Measurements from ENCODE around the gene LIMS1.

DNA sequence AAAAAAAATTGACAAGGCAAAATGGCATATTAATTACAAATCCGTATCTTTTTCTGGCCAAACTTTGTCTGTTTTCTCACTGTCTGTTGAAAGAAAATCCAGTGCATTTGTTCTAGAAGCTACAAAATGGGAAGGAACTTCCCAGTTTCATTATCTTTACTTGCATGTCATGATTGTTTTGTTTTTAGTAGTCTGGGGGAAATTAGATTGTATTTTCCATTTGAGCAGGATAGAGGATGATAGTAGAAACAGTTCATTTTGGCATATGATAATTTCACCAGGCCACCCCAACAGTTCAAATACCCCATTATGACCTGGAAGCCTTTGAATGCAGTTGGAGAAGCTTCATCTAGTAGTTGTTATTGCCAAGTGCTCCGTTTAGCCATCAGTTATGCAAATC is 107.5 kb downstream of the LIMS1 start:
- TF ChIP-seq POLR2AphosphoS5 (IDR thresholded peaks at IDR 0.05; ENCODE audit: insufficient read depth, low read depth, low read length) (no peak), MYC (IDR thresholded peaks at IDR 0.05; ENCODE audit: low read depth, low read length) (no peak)
- TF ChIP-seq, protein P1, sequence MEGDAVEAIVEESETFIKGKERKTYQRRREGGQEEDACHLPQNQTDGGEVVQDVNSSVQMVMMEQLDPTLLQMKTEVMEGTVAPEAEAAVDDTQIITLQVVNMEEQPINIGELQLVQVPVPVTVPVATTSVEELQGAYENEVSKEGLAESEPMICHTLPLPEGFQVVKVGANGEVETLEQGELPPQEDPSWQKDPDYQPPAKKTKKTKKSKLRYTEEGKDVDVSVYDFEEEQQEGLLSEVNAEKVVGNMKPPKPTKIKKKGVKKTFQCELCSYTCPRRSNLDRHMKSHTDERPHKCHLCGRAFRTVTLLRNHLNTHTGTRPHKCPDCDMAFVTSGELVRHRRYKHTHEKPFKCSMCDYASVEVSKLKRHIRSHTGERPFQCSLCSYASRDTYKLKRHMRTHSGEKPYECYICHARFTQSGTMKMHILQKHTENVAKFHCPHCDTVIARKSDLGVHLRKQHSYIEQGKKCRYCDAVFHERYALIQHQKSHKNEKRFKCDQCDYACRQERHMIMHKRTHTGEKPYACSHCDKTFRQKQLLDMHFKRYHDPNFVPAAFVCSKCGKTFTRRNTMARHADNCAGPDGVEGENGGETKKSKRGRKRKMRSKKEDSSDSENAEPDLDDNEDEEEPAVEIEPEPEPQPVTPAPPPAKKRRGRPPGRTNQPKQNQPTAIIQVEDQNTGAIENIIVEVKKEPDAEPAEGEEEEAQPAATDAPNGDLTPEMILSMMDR (IDR thresholded peaks at IDR 0.05; ENCODE audit: extremely low read depth in 1 of 2, insufficient read depth in 1 of 2, low read depth in 1 of 2, low read length in 2 of 2): no peak

All from endothelial cell of umbilical vein (primary cell).